Measurements from ENCODE around the gene HSFX2. TPM values are rescaled to one million over a fixed set of nuclear protein-coding genes. Genes with fewer than 3 reads are reported as not detected.
"Not testable (repeated sequence)": the region's sequence is repeated elsewhere in the genome, so short reads cannot be mapped to it uniquely, and the experiment has no call there.

HSFX2 gene, protein sequence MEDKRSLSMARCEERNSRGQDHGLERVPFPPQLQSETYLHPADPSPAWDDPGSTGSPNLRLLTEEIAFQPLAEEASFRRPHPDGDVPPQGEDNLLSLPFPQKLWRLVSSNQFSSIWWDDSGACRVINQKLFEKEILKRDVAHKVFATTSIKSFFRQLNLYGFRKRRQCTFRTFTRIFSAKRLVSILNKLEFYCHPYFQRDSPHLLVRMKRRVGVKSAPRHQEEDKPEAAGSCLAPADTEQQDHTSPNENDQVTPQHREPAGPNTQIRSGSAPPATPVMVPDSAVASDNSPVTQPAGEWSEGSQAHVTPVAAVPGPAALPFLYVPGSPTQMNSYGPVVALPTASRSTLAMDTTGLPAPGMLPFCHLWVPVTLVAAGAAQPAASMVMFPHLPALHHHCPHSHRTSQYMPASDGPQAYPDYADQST
- 0.26 and 0.50 TPM in 2 replicates for total RNA-seq
- polyA plus RNA-seq = 0.26 TPM in 1 of 2 replicates, not detected in the other
- polyA plus RNA-seq (2012) = 0.09 and 0.26 TPM in 2 replicates
- polyA minus RNA-seq (ENCODE audit: low replicate concordance) = 2.4 TPM in 1 of 2 replicates, not detected in the other

DNA sequence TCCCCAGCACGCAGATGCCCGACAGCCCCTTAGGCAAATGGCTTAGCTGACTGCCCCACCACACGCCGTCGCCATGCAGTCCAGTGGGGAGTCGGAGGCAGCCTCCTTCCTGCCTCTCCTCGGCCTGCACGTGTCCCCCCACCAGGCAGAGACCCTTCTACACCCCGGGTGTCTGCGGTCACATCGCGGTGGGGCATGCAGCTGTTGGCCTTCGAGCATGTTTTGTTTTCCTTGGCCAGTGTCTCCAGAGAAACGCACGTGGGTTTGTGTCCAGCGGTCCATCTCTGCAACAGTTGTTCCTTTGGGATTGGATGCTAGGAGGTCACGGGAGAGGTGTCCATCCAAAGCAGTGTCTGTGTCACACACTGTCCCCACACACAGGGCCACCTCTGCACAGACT lies at the start of gene HSFX2:
HSFX2 (minus strand) TSS at position 101 of the 400 bp plus-strand sequence. CDS start 614 bp downstream, outside the sequence.
- DNase-seq (ENCODE audit: low read depth in 2 of 2); H3K4me2 ChIP-seq (ENCODE audit: extremely low read depth, insufficient read depth, low read length); H3K4me3 ChIP-seq (replicated peaks in 1 of 4; ENCODE audit: control extremely low read depth in 1 of 4, insufficient read depth in 1 of 4, low read depth in 3 of 4, low read length in 4 of 4); H2AFZ ChIP-seq (ENCODE audit: low read length); H3K4me1 ChIP-seq (ENCODE audit: control insufficient read depth, extremely low read depth, insufficient read depth, low read length); H3K9ac ChIP-seq (ENCODE audit: insufficient read depth, low read length); H4K20me1 ChIP-seq (ENCODE audit: control insufficient read depth, extremely low read depth, insufficient read depth, low read length); H3K79me2 ChIP-seq (ENCODE audit: control insufficient read depth, insufficient read depth, low read length); H3K27me3 ChIP-seq (ENCODE audit: control insufficient read depth, insufficient read depth, low read length); H3K9me3 ChIP-seq (ENCODE audit: control insufficient read depth, insufficient read depth, low read depth, low read length); H3K36me3 ChIP-seq (ENCODE audit: control insufficient read depth, insufficient read depth, low read length); H3K27ac ChIP-seq (ENCODE audit: insufficient read depth, low read length): not testable (repeated sequence)

DNA sequence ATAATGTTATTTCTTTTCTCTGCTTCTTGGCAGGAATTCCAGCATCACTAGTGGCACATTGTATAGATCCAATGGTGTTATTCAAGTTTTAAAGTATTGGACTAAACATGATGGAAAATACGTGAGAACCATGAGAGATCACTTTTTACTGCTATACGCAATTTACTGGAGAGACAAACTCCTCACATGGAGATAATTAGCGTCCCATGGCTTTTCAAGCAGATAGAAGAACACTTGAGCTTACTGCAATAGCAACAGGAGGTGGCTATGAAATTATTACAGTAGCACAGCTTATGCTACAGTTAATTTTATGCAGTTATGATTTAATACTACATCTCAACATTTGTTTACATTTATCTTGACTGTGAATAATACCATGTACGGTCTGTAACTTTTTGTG lies 48.4 kb upstream of the HSFX2 start:
- H3K27ac ChIP-seq (ENCODE audit: insufficient read depth, low read length) = no peak overlapping the region
- H3K36me3 ChIP-seq (ENCODE audit: control insufficient read depth, insufficient read depth, low read length) = no peaks in the 10 kb centered on the region
- no peaks in the 10 kb centered on the region for H3K79me2 ChIP-seq (ENCODE audit: control insufficient read depth, insufficient read depth, low read length)
- no peaks in the 10 kb centered on the region for H3K9me3 ChIP-seq (ENCODE audit: control insufficient read depth, insufficient read depth, low read depth, low read length)
- TF ChIP-seq EZH2 (IDR thresholded peaks at IDR 0.05; ENCODE audit: low read length, missing control alignments) = no peak
- TF ChIP-seq, protein P1, sequence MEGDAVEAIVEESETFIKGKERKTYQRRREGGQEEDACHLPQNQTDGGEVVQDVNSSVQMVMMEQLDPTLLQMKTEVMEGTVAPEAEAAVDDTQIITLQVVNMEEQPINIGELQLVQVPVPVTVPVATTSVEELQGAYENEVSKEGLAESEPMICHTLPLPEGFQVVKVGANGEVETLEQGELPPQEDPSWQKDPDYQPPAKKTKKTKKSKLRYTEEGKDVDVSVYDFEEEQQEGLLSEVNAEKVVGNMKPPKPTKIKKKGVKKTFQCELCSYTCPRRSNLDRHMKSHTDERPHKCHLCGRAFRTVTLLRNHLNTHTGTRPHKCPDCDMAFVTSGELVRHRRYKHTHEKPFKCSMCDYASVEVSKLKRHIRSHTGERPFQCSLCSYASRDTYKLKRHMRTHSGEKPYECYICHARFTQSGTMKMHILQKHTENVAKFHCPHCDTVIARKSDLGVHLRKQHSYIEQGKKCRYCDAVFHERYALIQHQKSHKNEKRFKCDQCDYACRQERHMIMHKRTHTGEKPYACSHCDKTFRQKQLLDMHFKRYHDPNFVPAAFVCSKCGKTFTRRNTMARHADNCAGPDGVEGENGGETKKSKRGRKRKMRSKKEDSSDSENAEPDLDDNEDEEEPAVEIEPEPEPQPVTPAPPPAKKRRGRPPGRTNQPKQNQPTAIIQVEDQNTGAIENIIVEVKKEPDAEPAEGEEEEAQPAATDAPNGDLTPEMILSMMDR (conservative IDR thresholded peaks at IDR 0.05 in 1 of 2, IDR thresholded peaks at IDR 0.05 in 1 of 2; ENCODE audit: low read depth in 1 of 2, low read length in 2 of 2) = no peak
- H4K20me1 ChIP-seq (ENCODE audit: control insufficient read depth, extremely low read depth, insufficient read depth, low read length) = no peaks in the 10 kb centered on the region
- no peaks in the 10 kb centered on the region for H3K4me1 ChIP-seq (ENCODE audit: control insufficient read depth, extremely low read depth, insufficient read depth, low read length)
- DNase-seq (ENCODE audit: low read depth in 2 of 2) = no peak
- no peaks in the 10 kb centered on the region for H3K27me3 ChIP-seq (ENCODE audit: control insufficient read depth, insufficient read depth, low read length)
- no peak overlapping the region for H3K4me3 ChIP-seq (replicated peaks in 1 of 4; ENCODE audit: control extremely low read depth in 1 of 4, insufficient read depth in 1 of 4, low read depth in 3 of 4, low read length in 4 of 4)
- no peak overlapping the region for H3K9ac ChIP-seq (ENCODE audit: insufficient read depth, low read length)
- no peak overlapping the region for H2AFZ ChIP-seq (ENCODE audit: low read length)
- no peak overlapping the region for H3K4me2 ChIP-seq (ENCODE audit: extremely low read depth, insufficient read depth, low read length)

DNA sequence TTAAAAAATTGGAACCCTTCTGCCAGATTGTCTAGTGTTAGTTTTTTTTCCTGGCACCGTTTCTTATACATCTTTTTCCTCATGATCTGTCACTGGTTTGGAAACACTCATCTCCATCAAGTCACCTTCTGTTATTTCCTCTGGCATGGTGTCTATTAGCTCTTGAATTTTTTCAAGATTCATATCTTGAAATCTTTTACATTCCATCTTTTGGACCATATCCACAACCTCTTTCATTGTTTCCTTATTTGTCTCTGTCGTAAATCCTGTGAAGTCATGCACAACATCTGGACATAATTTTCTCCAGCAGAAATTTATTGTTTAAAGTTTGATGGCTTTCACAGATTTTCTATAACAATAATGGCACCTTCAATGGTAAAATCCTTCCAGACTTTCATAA lies 46.7 kb upstream of the HSFX2 start:
- no peaks in the 10 kb centered on the region for H3K79me2 ChIP-seq (ENCODE audit: control insufficient read depth, insufficient read depth, low read length)
- H3K9me3 ChIP-seq (ENCODE audit: control insufficient read depth, insufficient read depth, low read depth, low read length) = no peaks in the 10 kb centered on the region
- H3K36me3 ChIP-seq (ENCODE audit: control insufficient read depth, insufficient read depth, low read length) = no peaks in the 10 kb centered on the region
- no peak overlapping the region for H3K4me2 ChIP-seq (ENCODE audit: extremely low read depth, insufficient read depth, low read length)
- DNase-seq (ENCODE audit: low read depth in 2 of 2) = no peak
- H2AFZ ChIP-seq (ENCODE audit: low read length) = no peak overlapping the region
- no peaks in the 10 kb centered on the region for H3K27me3 ChIP-seq (ENCODE audit: control insufficient read depth, insufficient read depth, low read length)
- TF ChIP-seq, protein P1 (conservative IDR thresholded peaks at IDR 0.05 in 1 of 2, IDR thresholded peaks at IDR 0.05 in 1 of 2; ENCODE audit: low read depth in 1 of 2, low read length in 2 of 2) = no peak
- no peak for TF ChIP-seq EZH2 (IDR thresholded peaks at IDR 0.05; ENCODE audit: low read length, missing control alignments)
- H3K4me3 ChIP-seq (replicated peaks in 1 of 4; ENCODE audit: control extremely low read depth in 1 of 4, insufficient read depth in 1 of 4, low read depth in 3 of 4, low read length in 4 of 4) = no peak overlapping the region
- H4K20me1 ChIP-seq (ENCODE audit: control insufficient read depth, extremely low read depth, insufficient read depth, low read length) = no peaks in the 10 kb centered on the region
- no peak overlapping the region for H3K27ac ChIP-seq (ENCODE audit: insufficient read depth, low read length)
- no peak overlapping the region for H3K9ac ChIP-seq (ENCODE audit: insufficient read depth, low read length)
- no peaks in the 10 kb centered on the region for H3K4me1 ChIP-seq (ENCODE audit: control insufficient read depth, extremely low read depth, insufficient read depth, low read length)

Data from fibroblast of lung (primary cell).